Type B pancreatic cell (in vitro differentiated cells): Measurements from ENCODE around the gene TM4SF20. TPM values are rescaled to one million over a fixed set of nuclear protein-coding genes. Genes with fewer than 3 reads are reported as not detected.

Source experiments
- DNase-seq: peaks from one replicate; pipeline ENCODE4 v3.0.0; 2021; ENCODE audit warnings: mixed read lengths; ENCODE audit not compliant: unreplicated experiment; ENCODE audit errors: extremely low spot score
- H3K27ac Mint-ChIP-seq: 2 replicates; pipeline ENCODE4 v1.8.0; 2021; ENCODE audit warnings: mild to moderate bottlenecking, mixed read lengths
- H3K27me3 Mint-ChIP-seq: 2 replicates; pipeline ENCODE4 v1.8.0; 2021; ENCODE audit warnings: mixed read lengths
- H3K36me3 Mint-ChIP-seq: 2 replicates; pipeline ENCODE4 v1.8.0; 2021; ENCODE audit warnings: mixed read lengths
- H3K4me1 Mint-ChIP-seq: one replicate; pipeline ENCODE4 v1.8.0; 2021; ENCODE audit warnings: mixed read lengths; ENCODE audit not compliant: unreplicated experiment
- H3K4me3 Mint-ChIP-seq: 2 replicates; pipeline ENCODE4 v1.8.0; 2021; ENCODE audit warnings: mild to moderate bottlenecking, mixed read lengths
- H3K9me3 Mint-ChIP-seq: 2 replicates; pipeline ENCODE4 v1.8.0; 2021; ENCODE audit warnings: mixed read lengths
- CTCF ChIP-seq: fragments of 200-600 bp; sonication (generic); conservative IDR thresholded peaks from 2 replicates; pipeline ENCODE4 v1.5.0; 2021; ENCODE audit warnings: antibody characterized with exemption, mild to moderate bottlenecking
- total RNA-seq: library from RNA; stranded (reverse); gene quantifications from 2 replicates; pipeline ENCODE4 v1.2.1, GENCODE V29; 2021; ENCODE audit warnings: low replicate concordance

Gene TM4SF20
- total RNA-seq, 1 donor from 2014 or later, result 3.7 TPM

GRCh38 chr2:227323818-227324217, 55.3 kb downstream of the TM4SF20 start:
- peaks cover 12% of the 10 kb centered on the region for H3K4me1 Mint-ChIP-seq
- H3K36me3 Mint-ChIP-seq, result peaks cover 5% of the 10 kb centered on the region
- peak overlapping the region; percentile 95 for H3K4me3 Mint-ChIP-seq
- TF ChIP-seq CTCF, result no peak
- H3K27ac Mint-ChIP-seq, result no peak overlapping the region
- no peaks in the 10 kb centered on the region for H3K9me3 Mint-ChIP-seq
- no peaks in the 10 kb centered on the region for H3K27me3 Mint-ChIP-seq
- DNase-seq, result no peak

- Mint-ChIP-seq H3K27me3 (no peaks in the 10 kb centered on the region), H3K9me3 (peaks cover 3% of the 10 kb centered on the region), H3K27ac (no peak overlapping the region), H3K36me3 (peaks cover 5% of the 10 kb centered on the region), H3K4me1 (peaks cover 12% of the 10 kb centered on the region), H3K4me3 (peak overlapping the region; percentile 27)
- no peak for DNase-seq
- no peak for TF ChIP-seq CTCF
Measured at GRCh38 chr2:227322530-227323205, 56.4 kb downstream of the TM4SF20 start.

GRCh38 chr2:227320305-227321094, 58.6 kb downstream of the TM4SF20 start:
- Mint-ChIP-seq H3K4me1 (no peaks in the 10 kb centered on the region), H3K27ac (no peak overlapping the region)

GRCh38 chr2:227317834-227318233, 61.3 kb downstream of the TM4SF20 start:
- DNase-seq, result no peak
- Mint-ChIP-seq H3K36me3 (peaks cover 4% of the 10 kb centered on the region), H3K4me1 (no peaks in the 10 kb centered on the region), H3K27ac (no peak overlapping the region), H3K9me3 (peaks cover 5% of the 10 kb centered on the region), H3K27me3 (no peaks in the 10 kb centered on the region), H3K4me3 (no peak overlapping the region)
- no peak for TF ChIP-seq CTCF

More at GRCh38 chr2:227320305-227321094, 58.6 kb downstream of the TM4SF20 start:
- DNase-seq, result no peak
- TF ChIP-seq CTCF, result no peak
- Mint-ChIP-seq H3K36me3 (peaks cover 5% of the 10 kb centered on the region), H3K9me3 (peaks cover 5% of the 10 kb centered on the region), H3K27me3 (no peaks in the 10 kb centered on the region), H3K4me3 (no peak overlapping the region)

- Mint-ChIP-seq H3K27ac (no peak overlapping the region), H3K4me3 (no peak overlapping the region), H3K36me3 (no peaks in the 10 kb centered on the region), H3K4me1 (no peaks in the 10 kb centered on the region), H3K27me3 (no peaks in the 10 kb centered on the region), H3K9me3 (peaks cover 5% of the 10 kb centered on the region)
- DNase-seq, result no peak
- TF ChIP-seq CTCF, result no peak
Measured at GRCh38 chr2:227313310-227313709, 65.8 kb downstream of the TM4SF20 start.
